GM12865 (cell line): Measurements from ENCODE around the gene IL17C.

Experiments used
- DNase-seq: peaks from one replicate; pipeline ENCODE4 v3.0.0; 2010; ENCODE audit warnings: low read depth
- H3K4me3 ChIP-seq: 2 replicates; pipeline ENCODE4 v1.5.1; 2011; ENCODE audit warnings: mild to moderate bottlenecking, low read depth, low read length, control low read depth
- TF ChIP-seq, protein P1 (sequence below): IDR thresholded peaks from 2 replicates; pipeline ENCODE4 v1.5.1; 2011; ENCODE audit warnings: low read length, control low read depth, low read depth, inconsistent platforms; ENCODE audit not compliant: insufficient read depth; ENCODE audit errors: missing control alignments

The IL17C gene

DNA sequence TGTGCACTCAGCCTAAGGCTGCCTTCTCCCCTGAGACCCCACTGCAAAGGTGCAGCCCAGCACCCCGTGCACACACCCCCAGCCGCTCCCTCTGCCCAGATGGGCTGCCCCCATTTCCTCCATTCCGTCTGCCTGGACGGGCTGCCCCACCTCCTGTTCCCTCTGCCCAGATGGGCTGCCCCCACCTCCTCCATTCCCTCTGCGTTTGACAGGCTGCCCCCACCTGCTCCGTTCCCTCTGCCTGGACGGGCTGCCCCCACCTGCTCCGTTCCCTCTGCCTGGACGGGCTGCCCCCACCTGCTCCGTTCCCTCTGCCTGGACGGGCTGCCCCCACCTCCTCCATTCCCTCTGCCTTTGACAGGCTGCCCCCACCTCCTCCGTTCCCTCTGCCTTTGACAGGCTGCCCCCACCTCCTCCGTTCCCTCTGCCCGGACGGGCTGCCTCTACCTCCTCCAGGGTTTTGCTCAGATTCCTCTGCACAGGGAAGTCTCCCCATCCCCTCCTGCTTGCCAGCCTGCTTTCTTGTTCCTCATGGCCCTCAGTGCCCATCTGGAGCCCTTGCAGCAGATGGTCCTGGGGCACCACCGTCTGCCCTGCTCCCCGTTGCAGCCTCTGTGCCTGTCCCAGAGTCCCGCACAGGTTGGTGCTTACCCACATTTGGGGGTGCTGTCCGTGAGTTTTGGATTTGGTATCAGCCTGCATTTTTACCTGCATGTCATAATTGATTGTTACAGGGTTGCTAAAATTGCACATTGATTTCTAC lies 23.4 kb upstream of the IL17C start:
- H3K4me3 ChIP-seq, result no peak overlapping the region
- DNase-seq, result no peak
- TF ChIP-seq, protein P1, sequence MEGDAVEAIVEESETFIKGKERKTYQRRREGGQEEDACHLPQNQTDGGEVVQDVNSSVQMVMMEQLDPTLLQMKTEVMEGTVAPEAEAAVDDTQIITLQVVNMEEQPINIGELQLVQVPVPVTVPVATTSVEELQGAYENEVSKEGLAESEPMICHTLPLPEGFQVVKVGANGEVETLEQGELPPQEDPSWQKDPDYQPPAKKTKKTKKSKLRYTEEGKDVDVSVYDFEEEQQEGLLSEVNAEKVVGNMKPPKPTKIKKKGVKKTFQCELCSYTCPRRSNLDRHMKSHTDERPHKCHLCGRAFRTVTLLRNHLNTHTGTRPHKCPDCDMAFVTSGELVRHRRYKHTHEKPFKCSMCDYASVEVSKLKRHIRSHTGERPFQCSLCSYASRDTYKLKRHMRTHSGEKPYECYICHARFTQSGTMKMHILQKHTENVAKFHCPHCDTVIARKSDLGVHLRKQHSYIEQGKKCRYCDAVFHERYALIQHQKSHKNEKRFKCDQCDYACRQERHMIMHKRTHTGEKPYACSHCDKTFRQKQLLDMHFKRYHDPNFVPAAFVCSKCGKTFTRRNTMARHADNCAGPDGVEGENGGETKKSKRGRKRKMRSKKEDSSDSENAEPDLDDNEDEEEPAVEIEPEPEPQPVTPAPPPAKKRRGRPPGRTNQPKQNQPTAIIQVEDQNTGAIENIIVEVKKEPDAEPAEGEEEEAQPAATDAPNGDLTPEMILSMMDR, result no peak

DNA sequence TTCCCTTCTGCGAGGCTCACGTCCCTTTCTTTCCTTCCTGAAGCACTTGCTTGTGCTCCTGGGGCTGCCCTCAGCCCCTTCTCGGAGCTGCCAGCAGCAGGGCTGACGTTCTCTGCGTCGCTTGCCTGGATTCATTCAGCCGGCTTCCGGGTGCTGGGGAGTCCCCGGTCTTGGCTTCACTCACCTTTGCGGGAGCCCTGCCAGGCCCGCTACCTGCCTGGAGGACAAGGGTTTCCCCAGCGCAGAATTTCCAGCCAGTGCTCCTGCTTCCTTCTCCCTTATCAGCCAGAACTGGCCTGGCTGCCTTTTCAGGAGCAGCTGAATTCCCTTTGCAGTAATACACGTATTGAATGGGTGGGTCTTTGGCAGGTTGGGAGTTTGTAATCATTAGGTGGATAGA lies 22.1 kb upstream of the IL17C start:
- DNase-seq, result no peak
- H3K4me3 ChIP-seq, result no peak overlapping the region
- TF ChIP-seq, protein P1, result no peak

GRCh38 chr16:88616736-88617135 lies 21.6 kb upstream of the IL17C start:
- TF ChIP-seq, protein P1, result no peak
- DNase-seq, result no peak
- no peak overlapping the region for H3K4me3 ChIP-seq

GRCh38 chr16:88617268-88618031 lies 20.9 kb upstream of the IL17C start:
- no peak for DNase-seq
- TF ChIP-seq, protein P1, result no peak
- no peak overlapping the region for H3K4me3 ChIP-seq

GRCh38 chr16:88618182-88618955 lies 20.0 kb upstream of the IL17C start:
- H3K4me3 ChIP-seq, result no peak overlapping the region
- TF ChIP-seq, protein P1, result no peak
- DNase-seq, result no peak

DNA sequence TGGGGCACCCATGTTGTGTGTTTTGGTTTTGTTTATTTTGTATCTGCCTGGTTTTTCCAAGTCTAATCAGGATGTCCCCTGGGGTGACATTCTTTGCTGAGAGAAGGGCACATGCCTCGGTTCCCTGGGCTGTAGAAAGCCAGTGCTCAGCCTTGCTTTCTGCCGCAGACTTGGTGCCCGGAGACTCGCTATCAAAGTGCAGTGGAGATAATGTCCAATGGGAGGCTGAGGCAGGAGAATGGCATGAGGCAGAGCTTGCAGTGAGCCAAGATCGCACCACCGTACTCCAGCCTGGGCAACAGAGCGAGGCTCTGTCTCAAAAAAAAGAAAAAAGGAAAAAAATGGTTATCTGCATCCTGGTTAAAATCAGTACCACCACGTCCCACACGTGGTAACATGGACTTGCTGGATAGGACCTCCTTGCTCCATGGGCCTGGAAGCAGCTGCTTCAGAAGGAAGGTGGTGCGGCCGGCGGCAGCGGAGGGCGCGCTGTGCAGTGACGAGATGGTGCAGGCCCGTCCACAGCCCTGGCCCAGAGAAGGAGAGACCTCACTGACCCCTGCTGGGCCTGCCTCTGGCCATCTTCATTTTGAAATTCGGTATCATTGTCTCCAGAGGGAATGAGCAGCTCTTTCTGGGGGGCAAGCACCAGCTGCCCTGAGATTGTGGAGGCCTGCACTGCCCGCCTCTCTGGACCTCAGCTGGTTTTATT lies 19.3 kb upstream of the IL17C start:
- TF ChIP-seq, protein P1, result no peak
- DNase-seq, result no peak
- no peak overlapping the region for H3K4me3 ChIP-seq
